Measurements from ENCODE around the gene FUT6.

FUT6 gene

DNA sequence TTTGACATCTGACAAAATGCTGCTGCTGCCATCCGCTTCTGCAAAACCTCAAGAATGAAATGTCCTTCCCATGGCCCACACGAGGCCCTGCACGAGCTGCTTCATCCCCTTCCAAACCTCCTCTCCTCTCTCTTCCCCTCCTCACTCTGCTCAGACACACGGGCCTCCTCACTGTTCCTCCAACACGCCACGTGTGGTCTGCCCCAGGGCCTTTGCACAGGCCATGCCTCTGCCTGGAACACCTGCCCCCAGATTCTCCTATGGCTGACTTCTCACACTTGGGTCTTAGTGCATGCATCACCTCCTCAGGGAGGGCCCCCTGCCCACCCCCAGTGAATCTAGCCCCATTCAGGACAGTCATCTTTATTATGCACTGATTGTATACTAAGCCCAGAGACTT lies 18.7 kb downstream of the FUT6 start:
- Histone ChIP-seq H2AFZ (ENCODE audit: low read length) (no peak overlapping the region), H3K27me3 (ENCODE audit: insufficient read depth, low read length, poor library complexity, severe bottlenecking) (no peaks in the 10 kb centered on the region), H3F3A (ENCODE audit: low read depth) (no peaks in the 10 kb centered on the region), H3K9me3 (ENCODE audit: insufficient read depth, low read depth, low read length) (no peaks in the 10 kb centered on the region), H3K9ac (ENCODE audit: low read depth, low read length, poor library complexity, severe bottlenecking) (no peak overlapping the region), H3K4me3 (ENCODE audit: low read length, poor library complexity, severe bottlenecking) (no peak overlapping the region), H3K4me1 (ENCODE audit: insufficient read depth, low read length, poor library complexity, severe bottlenecking) (no peaks in the 10 kb centered on the region), H3K9me2 (replicated peaks; ENCODE audit: low read depth, low read length) (no peaks in the 10 kb centered on the region), H4K20me1 (ENCODE audit: insufficient read depth, low read length, poor library complexity, severe bottlenecking) (no peaks in the 10 kb centered on the region), H3K36me3 (ENCODE audit: insufficient read depth, low read length) (no peaks in the 10 kb centered on the region), H3K4me2 (ENCODE audit: low read depth, low read length, poor library complexity, severe bottlenecking) (no peak overlapping the region), H3K79me2 (ENCODE audit: insufficient read depth, low read length) (no peaks in the 10 kb centered on the region)
- TF ChIP-seq, protein P1, sequence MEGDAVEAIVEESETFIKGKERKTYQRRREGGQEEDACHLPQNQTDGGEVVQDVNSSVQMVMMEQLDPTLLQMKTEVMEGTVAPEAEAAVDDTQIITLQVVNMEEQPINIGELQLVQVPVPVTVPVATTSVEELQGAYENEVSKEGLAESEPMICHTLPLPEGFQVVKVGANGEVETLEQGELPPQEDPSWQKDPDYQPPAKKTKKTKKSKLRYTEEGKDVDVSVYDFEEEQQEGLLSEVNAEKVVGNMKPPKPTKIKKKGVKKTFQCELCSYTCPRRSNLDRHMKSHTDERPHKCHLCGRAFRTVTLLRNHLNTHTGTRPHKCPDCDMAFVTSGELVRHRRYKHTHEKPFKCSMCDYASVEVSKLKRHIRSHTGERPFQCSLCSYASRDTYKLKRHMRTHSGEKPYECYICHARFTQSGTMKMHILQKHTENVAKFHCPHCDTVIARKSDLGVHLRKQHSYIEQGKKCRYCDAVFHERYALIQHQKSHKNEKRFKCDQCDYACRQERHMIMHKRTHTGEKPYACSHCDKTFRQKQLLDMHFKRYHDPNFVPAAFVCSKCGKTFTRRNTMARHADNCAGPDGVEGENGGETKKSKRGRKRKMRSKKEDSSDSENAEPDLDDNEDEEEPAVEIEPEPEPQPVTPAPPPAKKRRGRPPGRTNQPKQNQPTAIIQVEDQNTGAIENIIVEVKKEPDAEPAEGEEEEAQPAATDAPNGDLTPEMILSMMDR (conservative IDR thresholded peaks at IDR 0.05; ENCODE audit: low read length), result no peak
- no peak for TF ChIP-seq EZH2phosphoT487 (IDR thresholded peaks at IDR 0.05; ENCODE audit: borderline replicate concordance)

DNA sequence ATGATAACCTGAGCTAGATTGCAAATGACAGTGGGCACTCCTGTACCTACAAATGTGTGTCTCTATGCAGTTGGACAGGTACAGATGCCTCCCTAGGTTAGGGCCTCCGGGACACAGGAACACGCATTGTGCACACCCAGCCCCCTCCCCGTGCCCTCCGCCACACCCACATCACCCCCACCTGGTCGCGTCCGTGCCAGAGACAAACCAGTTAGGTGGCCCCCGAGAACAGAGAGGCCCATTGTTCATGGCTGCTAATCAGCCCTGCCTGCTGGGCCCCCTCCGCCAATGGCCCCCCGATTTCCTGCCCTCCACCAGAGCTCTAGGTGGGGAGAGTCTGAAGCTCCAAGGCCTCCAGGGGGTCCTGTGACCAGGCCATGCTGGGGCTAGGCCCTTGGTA lies 20.9 kb downstream of the FUT6 start:
- TF ChIP-seq EZH2phosphoT487 (IDR thresholded peaks at IDR 0.05; ENCODE audit: borderline replicate concordance), result no peak
- TF ChIP-seq, protein P1 (conservative IDR thresholded peaks at IDR 0.05; ENCODE audit: low read length), result no peak
- Histone ChIP-seq H3K9me2 (replicated peaks; ENCODE audit: low read depth, low read length) (no peaks in the 10 kb centered on the region), H3F3A (ENCODE audit: low read depth) (no peaks in the 10 kb centered on the region), H3K79me2 (ENCODE audit: insufficient read depth, low read length) (no peaks in the 10 kb centered on the region), H3K36me3 (ENCODE audit: insufficient read depth, low read length) (no peaks in the 10 kb centered on the region), H3K4me1 (ENCODE audit: insufficient read depth, low read length, poor library complexity, severe bottlenecking) (no peaks in the 10 kb centered on the region), H4K20me1 (ENCODE audit: insufficient read depth, low read length, poor library complexity, severe bottlenecking) (no peaks in the 10 kb centered on the region), H3K27me3 (ENCODE audit: insufficient read depth, low read length, poor library complexity, severe bottlenecking) (no peaks in the 10 kb centered on the region), H2AFZ (ENCODE audit: low read length) (no peak overlapping the region), H3K4me3 (ENCODE audit: low read length, poor library complexity, severe bottlenecking) (no peak overlapping the region), H3K9me3 (ENCODE audit: insufficient read depth, low read depth, low read length) (no peaks in the 10 kb centered on the region), H3K4me2 (ENCODE audit: low read depth, low read length, poor library complexity, severe bottlenecking) (no peak overlapping the region), H3K9ac (ENCODE audit: low read depth, low read length, poor library complexity, severe bottlenecking) (no peak overlapping the region)

DNA sequence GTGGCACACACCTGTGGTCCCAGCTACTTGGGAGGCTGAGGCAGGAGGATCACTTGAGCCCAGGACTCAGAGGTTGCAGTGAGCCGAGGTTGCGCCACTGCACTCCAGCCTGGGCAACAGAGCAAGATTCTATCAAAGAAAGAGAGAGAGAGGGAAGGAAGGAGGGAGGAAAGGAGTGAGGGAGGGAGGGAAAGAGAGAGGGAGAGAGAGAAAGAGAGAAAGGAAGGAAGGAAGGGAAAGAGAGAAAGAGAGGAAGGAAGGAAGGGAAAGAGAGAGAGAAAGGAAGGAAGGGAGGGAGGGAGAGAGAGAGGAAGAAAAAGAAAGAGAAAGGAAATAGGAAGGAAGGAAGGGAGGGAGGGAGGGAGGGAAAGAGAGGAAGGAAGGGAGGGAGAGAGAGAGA lies 22.3 kb downstream of the FUT6 start:
- Histone ChIP-seq H3K4me2 (ENCODE audit: low read depth, low read length, poor library complexity, severe bottlenecking) (no peak overlapping the region), H3K4me1 (ENCODE audit: insufficient read depth, low read length, poor library complexity, severe bottlenecking) (no peaks in the 10 kb centered on the region), H4K20me1 (ENCODE audit: insufficient read depth, low read length, poor library complexity, severe bottlenecking) (no peaks in the 10 kb centered on the region), H3K79me2 (ENCODE audit: insufficient read depth, low read length) (no peaks in the 10 kb centered on the region), H3K4me3 (ENCODE audit: low read length, poor library complexity, severe bottlenecking) (no peak overlapping the region), H3K36me3 (ENCODE audit: insufficient read depth, low read length) (no peaks in the 10 kb centered on the region), H3K27me3 (ENCODE audit: insufficient read depth, low read length, poor library complexity, severe bottlenecking) (no peaks in the 10 kb centered on the region), H3K9ac (ENCODE audit: low read depth, low read length, poor library complexity, severe bottlenecking) (no peak overlapping the region), H3F3A (ENCODE audit: low read depth) (no peaks in the 10 kb centered on the region), H3K9me2 (replicated peaks; ENCODE audit: low read depth, low read length) (no peaks in the 10 kb centered on the region), H3K9me3 (ENCODE audit: insufficient read depth, low read depth, low read length) (no peaks in the 10 kb centered on the region), H2AFZ (ENCODE audit: low read length) (no peak overlapping the region)
- TF ChIP-seq, protein P1 (conservative IDR thresholded peaks at IDR 0.05; ENCODE audit: low read length), result no peak
- no peak for TF ChIP-seq EZH2phosphoT487 (IDR thresholded peaks at IDR 0.05; ENCODE audit: borderline replicate concordance)

Data from Loucy (cell line).